NCI-H1048 (cell line): ENCODE results near the gene LRRC53.

ENCODE experiments used
- DNase-seq: peaks from one replicate; lab custom pipeline; 2025; lab: John Stamatoyannopoulos, UW

The LRRC53 gene

DNA sequence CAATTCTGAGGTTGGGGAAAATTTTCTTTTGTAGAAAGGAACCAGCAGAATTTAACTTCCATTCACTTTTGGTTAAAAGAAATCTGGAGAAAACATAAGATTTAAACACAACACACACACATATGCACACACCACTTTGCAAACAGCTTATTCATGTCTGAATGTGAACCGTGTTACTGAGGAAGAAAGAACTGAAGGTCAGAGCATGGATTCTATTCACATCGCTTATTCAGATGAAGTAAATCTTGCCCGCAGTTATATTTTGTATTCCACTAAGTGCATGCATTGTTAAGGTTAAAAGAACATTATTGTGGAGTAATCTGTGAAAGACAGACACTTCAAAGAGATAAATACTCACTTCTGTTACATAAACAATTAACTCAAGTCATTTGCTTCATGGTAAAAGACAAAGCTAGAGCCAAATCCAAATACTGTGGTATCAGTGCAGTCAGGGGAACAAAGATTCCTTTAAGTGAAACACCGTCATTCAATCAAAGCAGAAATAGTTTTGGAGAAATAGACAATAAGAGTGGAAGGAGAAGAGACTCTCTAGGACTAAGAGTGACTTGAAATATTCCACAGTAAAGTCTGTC lies 82.0 kb downstream of the LRRC53 start:
- no peak for DNase-seq

DNA sequence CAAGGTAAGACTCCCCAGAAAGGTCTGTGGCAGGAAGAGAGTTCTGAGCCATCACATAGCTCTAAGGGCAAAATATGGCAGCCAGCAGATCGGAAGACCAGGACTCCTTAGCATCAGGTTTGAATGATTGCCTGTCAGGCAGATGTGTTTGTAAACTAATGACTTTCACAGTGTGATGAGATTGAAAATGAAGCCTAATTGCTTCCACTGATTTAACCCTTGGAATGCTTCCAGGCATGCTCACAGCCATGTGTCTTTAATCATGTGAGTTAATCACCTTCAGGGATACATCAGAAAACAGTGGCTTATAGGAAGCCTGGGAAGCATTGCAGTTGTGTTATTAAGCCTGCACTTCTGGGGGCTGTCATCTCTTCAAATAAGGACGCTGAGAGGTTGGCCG lies 82.8 kb downstream of the LRRC53 start:
- DNase-seq = no peak

GRCh38 chr1:74427681-74428080 lies 84.7 kb downstream of the LRRC53 start:
- no peak for DNase-seq

DNA sequence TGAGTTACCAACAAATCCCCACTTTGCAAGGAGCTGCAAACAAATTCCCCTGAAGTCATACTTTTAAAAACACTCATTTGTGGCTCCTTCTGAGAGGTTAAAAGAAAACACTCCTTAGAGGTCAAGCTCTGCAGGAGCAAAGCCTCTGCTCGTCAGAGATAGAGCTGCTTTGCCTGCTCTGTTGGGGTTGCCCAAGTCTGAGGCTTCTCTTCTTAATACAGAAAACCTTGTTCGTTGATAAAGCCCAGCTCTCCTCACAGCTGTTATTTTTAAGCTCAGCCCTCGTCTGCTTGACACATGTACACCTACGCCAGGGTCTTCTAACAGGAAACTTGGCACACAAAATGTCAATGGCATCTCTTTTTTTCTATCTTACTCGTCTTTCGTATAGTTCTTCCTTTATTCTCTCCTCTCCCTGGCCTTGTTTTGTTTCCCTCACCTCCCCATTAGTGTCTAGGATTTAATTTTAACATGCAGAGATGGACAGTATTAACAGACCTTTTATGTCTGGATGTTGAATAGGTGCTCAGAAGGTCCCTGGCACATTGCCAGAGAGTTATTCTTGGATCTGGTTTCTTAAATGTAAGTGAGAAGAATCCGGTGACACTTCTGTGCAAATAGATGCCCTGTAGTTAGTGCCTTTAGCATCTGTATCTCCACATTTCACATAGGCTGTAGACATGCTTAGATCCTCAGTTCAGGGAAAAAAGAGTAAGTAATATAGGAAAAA lies 86.0 kb downstream of the LRRC53 start:
- DNase-seq = no peak

- no peak for DNase-seq
Observed at GRCh38 chr1:74425676-74426075, 86.7 kb downstream of the LRRC53 start.

DNA sequence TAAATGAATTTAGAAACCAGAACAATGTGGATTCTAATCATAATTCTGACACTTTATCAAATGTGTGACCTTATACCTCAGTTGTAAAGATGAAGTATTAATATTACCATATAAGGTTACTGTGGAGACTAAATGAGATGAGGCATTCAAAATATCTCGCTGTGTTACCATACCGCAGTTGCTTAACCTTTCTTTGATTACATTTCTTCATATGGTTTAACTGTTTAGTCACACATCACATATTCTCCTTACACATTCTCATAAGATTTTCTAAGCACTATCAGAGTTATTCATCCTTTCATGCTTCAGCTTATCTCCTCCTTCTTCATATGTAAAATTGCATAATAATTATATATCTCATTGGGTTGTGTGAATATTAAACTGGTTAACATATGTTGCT lies 88.9 kb downstream of the LRRC53 start:
- DNase-seq = no peak

GRCh38 chr1:74422421-74423292 lies 89.8 kb downstream of the LRRC53 start:
- DNase-seq = no peak

GRCh38 chr1:74420467-74420866 lies 91.9 kb downstream of the LRRC53 start:
- DNase-seq = no peak
